ENCODE data around the gene ZNF362.

ZNF362 gene

GRCh38 chr1:33349081-33349759 is 92.9 kb downstream of the ZNF362 start:
- DNase-seq: no peak

- peak; percentile 71 for DNase-seq
Observed at GRCh38 chr1:33349778-33350610, 93.7 kb downstream of the ZNF362 start.

All from DMS79 (cell line).